Adrenal gland (tissue), 5 donors: ENCODE data around the gene TOX2.

Experiments
- POLR2A ChIP-seq, 2 donors: fragments of 450-650 bp; IDR thresholded peaks; one replicate each; pipeline ENCODE4 v1.6.1; 2017; ENCODE audit warnings: antibody characterized with exemption in 2 of 2, mild to moderate bottlenecking in 2 of 2, moderate library complexity in 1 of 2
- TF ChIP-seq, protein P1 (sequence below), 6 experiments: fragments of 450-650 bp in 4 of 6; fragments of 200-600 bp in 2 of 6; sonication (generic) in 1 of 6; IDR thresholded peaks; 1 replicate in 5 of 6; 2 replicates in 1 of 6; pipeline versions ENCODE4 v1.5.1 to v1.8.0; 2016 to 2021; ENCODE audit warnings: antibody characterized with exemption in 6 of 6, mild to moderate bottlenecking in 2 of 6, moderate library complexity in 1 of 6
- donor health status: DM: no; HTN: no; CAD: no.

- TF ChIP-seq, protein P1, sequence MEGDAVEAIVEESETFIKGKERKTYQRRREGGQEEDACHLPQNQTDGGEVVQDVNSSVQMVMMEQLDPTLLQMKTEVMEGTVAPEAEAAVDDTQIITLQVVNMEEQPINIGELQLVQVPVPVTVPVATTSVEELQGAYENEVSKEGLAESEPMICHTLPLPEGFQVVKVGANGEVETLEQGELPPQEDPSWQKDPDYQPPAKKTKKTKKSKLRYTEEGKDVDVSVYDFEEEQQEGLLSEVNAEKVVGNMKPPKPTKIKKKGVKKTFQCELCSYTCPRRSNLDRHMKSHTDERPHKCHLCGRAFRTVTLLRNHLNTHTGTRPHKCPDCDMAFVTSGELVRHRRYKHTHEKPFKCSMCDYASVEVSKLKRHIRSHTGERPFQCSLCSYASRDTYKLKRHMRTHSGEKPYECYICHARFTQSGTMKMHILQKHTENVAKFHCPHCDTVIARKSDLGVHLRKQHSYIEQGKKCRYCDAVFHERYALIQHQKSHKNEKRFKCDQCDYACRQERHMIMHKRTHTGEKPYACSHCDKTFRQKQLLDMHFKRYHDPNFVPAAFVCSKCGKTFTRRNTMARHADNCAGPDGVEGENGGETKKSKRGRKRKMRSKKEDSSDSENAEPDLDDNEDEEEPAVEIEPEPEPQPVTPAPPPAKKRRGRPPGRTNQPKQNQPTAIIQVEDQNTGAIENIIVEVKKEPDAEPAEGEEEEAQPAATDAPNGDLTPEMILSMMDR (IDR thresholded peaks at IDR 0.05), result no peak
- TF ChIP-seq POLR2A (IDR thresholded peaks at IDR 0.05), result no peak
Measured at GRCh38 chr20:44106615-44107014, 192.0 kb downstream of the TOX2 start.
